ENCODE results near the gene SRRM4. TPM values are rescaled to one million over a fixed set of nuclear protein-coding genes. Genes with fewer than 3 reads are reported as not detected.

SRRM4 gene
- total and polyA plus RNA-seq, 2 donors (not counting 1 experiment from before 2014, with no cell fraction given): not detected

DNA sequence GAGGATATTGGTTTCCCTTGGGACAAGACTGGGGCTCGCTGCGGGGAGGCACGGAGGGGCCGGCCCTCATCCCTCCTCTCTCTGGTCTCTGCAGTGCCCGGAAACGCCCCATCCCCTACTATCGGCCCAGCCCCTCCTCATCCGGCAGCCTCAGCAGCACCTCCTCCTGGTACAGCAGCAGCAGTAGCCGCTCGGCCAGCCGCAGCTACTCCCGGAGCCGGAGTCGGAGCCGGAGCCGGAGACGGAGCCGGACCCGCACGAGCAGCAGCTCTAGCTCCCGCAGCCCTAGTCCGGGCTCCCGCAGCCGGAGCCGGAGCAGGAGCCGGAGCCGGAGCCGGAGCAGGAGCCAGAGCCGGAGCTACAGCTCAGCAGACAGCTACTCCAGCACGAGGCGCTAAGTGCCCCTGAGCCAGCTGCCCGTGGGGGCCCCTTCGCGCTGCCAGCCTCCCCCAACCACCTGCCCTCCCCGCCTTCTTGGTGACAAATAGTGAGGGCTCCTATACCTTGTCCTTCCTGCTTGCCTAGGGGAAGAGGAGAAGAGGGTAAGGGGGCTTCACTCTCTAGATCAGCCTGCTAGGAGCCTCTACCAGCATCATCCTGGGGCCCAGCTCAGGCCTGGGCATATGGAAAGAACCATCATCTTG lies 175.2 kb downstream of the SRRM4 start:
- no peaks in the 10 kb centered on the region for H4K20me1 ChIP-seq (ENCODE audit: control insufficient read depth, extremely low read depth, insufficient read depth, low read length)
- no peaks in the 10 kb centered on the region for H3K27me3 ChIP-seq (ENCODE audit: control insufficient read depth, insufficient read depth, low read length)
- H2AFZ ChIP-seq (ENCODE audit: low read length): no peak overlapping the region
- H3K27ac ChIP-seq (ENCODE audit: insufficient read depth, low read length): no peak overlapping the region
- no peaks in the 10 kb centered on the region for H3K9me3 ChIP-seq (ENCODE audit: control insufficient read depth, insufficient read depth, low read depth, low read length)
- TF ChIP-seq EZH2 (IDR thresholded peaks at IDR 0.05; ENCODE audit: low read length, missing control alignments): no peak
- TF ChIP-seq, protein P1, sequence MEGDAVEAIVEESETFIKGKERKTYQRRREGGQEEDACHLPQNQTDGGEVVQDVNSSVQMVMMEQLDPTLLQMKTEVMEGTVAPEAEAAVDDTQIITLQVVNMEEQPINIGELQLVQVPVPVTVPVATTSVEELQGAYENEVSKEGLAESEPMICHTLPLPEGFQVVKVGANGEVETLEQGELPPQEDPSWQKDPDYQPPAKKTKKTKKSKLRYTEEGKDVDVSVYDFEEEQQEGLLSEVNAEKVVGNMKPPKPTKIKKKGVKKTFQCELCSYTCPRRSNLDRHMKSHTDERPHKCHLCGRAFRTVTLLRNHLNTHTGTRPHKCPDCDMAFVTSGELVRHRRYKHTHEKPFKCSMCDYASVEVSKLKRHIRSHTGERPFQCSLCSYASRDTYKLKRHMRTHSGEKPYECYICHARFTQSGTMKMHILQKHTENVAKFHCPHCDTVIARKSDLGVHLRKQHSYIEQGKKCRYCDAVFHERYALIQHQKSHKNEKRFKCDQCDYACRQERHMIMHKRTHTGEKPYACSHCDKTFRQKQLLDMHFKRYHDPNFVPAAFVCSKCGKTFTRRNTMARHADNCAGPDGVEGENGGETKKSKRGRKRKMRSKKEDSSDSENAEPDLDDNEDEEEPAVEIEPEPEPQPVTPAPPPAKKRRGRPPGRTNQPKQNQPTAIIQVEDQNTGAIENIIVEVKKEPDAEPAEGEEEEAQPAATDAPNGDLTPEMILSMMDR (conservative IDR thresholded peaks at IDR 0.05 in 1 of 2, IDR thresholded peaks at IDR 0.05 in 1 of 2; ENCODE audit: low read depth in 1 of 2, low read length in 2 of 2): no peak
- no peaks in the 10 kb centered on the region for H3K36me3 ChIP-seq (ENCODE audit: control insufficient read depth, insufficient read depth, low read length)
- DNase-seq (ENCODE audit: low read depth in 2 of 2): no peak
- no peak overlapping the region for H3K4me3 ChIP-seq (replicated peaks in 1 of 4; ENCODE audit: control extremely low read depth in 1 of 4, insufficient read depth in 1 of 4, low read depth in 3 of 4, low read length in 4 of 4)
- no peak overlapping the region for H3K9ac ChIP-seq (ENCODE audit: insufficient read depth, low read length)
- H3K79me2 ChIP-seq (ENCODE audit: control insufficient read depth, insufficient read depth, low read length): no peaks in the 10 kb centered on the region
- H3K4me1 ChIP-seq (ENCODE audit: control insufficient read depth, extremely low read depth, insufficient read depth, low read length): no peaks in the 10 kb centered on the region
- no peak overlapping the region for H3K4me2 ChIP-seq (ENCODE audit: extremely low read depth, insufficient read depth, low read length)

- no peak overlapping the region for H2AFZ ChIP-seq (ENCODE audit: low read length)
- H4K20me1 ChIP-seq (ENCODE audit: control insufficient read depth, extremely low read depth, insufficient read depth, low read length): no peaks in the 10 kb centered on the region
- no peaks in the 10 kb centered on the region for H3K4me1 ChIP-seq (ENCODE audit: control insufficient read depth, extremely low read depth, insufficient read depth, low read length)
- no peaks in the 10 kb centered on the region for H3K27me3 ChIP-seq (ENCODE audit: control insufficient read depth, insufficient read depth, low read length)
- TF ChIP-seq, protein P1 (conservative IDR thresholded peaks at IDR 0.05 in 1 of 2, IDR thresholded peaks at IDR 0.05 in 1 of 2; ENCODE audit: low read depth in 1 of 2, low read length in 2 of 2): no peak
- no peak for TF ChIP-seq EZH2 (IDR thresholded peaks at IDR 0.05; ENCODE audit: low read length, missing control alignments)
- no peak overlapping the region for H3K4me2 ChIP-seq (ENCODE audit: extremely low read depth, insufficient read depth, low read length)
- no peak overlapping the region for H3K9ac ChIP-seq (ENCODE audit: insufficient read depth, low read length)
- no peak overlapping the region for H3K27ac ChIP-seq (ENCODE audit: insufficient read depth, low read length)
- H3K9me3 ChIP-seq (ENCODE audit: control insufficient read depth, insufficient read depth, low read depth, low read length): no peaks in the 10 kb centered on the region
- H3K4me3 ChIP-seq (replicated peaks in 1 of 4; ENCODE audit: control extremely low read depth in 1 of 4, insufficient read depth in 1 of 4, low read depth in 3 of 4, low read length in 4 of 4): no peak overlapping the region
- DNase-seq (ENCODE audit: low read depth in 2 of 2): no peak
- no peaks in the 10 kb centered on the region for H3K36me3 ChIP-seq (ENCODE audit: control insufficient read depth, insufficient read depth, low read length)
- no peaks in the 10 kb centered on the region for H3K79me2 ChIP-seq (ENCODE audit: control insufficient read depth, insufficient read depth, low read length)
Measured at GRCh38 chr12:119157528-119157927, 176.2 kb downstream of the SRRM4 start.

DNA sequence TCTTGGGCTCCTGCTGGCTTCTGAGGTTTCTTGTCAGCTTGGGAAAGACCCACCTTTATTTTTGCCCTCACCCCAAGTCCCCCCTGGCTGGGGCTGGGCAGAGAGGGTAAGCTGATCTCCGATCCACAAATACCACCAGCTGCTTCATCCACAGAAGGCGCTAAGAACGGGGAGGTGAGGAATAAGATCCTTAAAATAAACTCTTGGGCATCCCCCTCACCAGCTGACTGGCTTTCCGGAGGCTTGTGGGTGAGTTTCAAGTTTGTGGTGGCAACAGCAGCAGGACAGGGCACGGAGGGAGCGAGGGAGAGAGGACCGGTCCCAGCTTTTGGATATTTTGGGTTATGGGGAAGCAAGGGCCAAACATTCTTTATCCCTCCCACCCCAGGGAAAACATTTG lies 176.6 kb downstream of the SRRM4 start:
- Histone ChIP-seq H3K36me3 (ENCODE audit: control insufficient read depth, insufficient read depth, low read length) (no peaks in the 10 kb centered on the region), H3K4me1 (ENCODE audit: control insufficient read depth, extremely low read depth, insufficient read depth, low read length) (no peaks in the 10 kb centered on the region), H2AFZ (ENCODE audit: low read length) (no peak overlapping the region), H3K27me3 (ENCODE audit: control insufficient read depth, insufficient read depth, low read length) (no peaks in the 10 kb centered on the region), H3K9ac (ENCODE audit: insufficient read depth, low read length) (no peak overlapping the region), H4K20me1 (ENCODE audit: control insufficient read depth, extremely low read depth, insufficient read depth, low read length) (no peaks in the 10 kb centered on the region), H3K9me3 (ENCODE audit: control insufficient read depth, insufficient read depth, low read depth, low read length) (no peaks in the 10 kb centered on the region), H3K27ac (ENCODE audit: insufficient read depth, low read length) (no peak overlapping the region), H3K79me2 (ENCODE audit: control insufficient read depth, insufficient read depth, low read length) (no peaks in the 10 kb centered on the region), H3K4me3 (replicated peaks in 1 of 4; ENCODE audit: control extremely low read depth in 1 of 4, insufficient read depth in 1 of 4, low read depth in 3 of 4, low read length in 4 of 4) (no peak overlapping the region), H3K4me2 (ENCODE audit: extremely low read depth, insufficient read depth, low read length) (no peak overlapping the region)
- no peak for DNase-seq (ENCODE audit: low read depth in 2 of 2)
- TF ChIP-seq, protein P1 (conservative IDR thresholded peaks at IDR 0.05 in 1 of 2, IDR thresholded peaks at IDR 0.05 in 1 of 2; ENCODE audit: low read depth in 1 of 2, low read length in 2 of 2): no peak
- no peak for TF ChIP-seq EZH2 (IDR thresholded peaks at IDR 0.05; ENCODE audit: low read length, missing control alignments)
